Testis (tissue), 2 donors: ENCODE results near the gene LTBP1.

Source experiments
- CTCF ChIP-seq, 3 experiments: fragments of 450-650 bp in 2 of 3; fragments of 200-600 bp in 1 of 3; sonication (generic) in 1 of 3; IDR thresholded peaks; one replicate each; pipeline ENCODE4 v1.5.1; 2016 to 2019; ENCODE audit warnings: antibody characterized with exemption in 3 of 3, mild to moderate bottlenecking in 2 of 3, moderate library complexity in 1 of 3
- POLR2A ChIP-seq: fragments of 450-650 bp; IDR thresholded peaks from one replicate; pipeline ENCODE4 v1.6.1; 2017; ENCODE audit warnings: antibody characterized with exemption, mild to moderate bottlenecking, moderate library complexity

- no peak for TF ChIP-seq CTCF (IDR thresholded peaks at IDR 0.05)
- TF ChIP-seq POLR2A = no peak
Measured at GRCh38 chr2:33001823-33002222, 55.1 kb downstream of the LTBP1 start.
